ENCODE results near the gene ACADSB. TPM values are rescaled to one million over a fixed set of nuclear protein-coding genes. Genes with fewer than 3 reads are reported as not detected.

Gene ACADSB
- total RNA-seq, 1 experiment from 2014 or later = 25.3 TPM

- CTCF ChIA-PET = no interaction called here
Measured at GRCh38 chr10:123001370-123001769, 7.4 kb upstream of the ACADSB start.

GRCh38 chr10:123004298-123004697, 4.5 kb upstream of the ACADSB start:
- Histone ChIP-seq H3K36me3 (ENCODE audit: control insufficient read depth, insufficient read depth, low read length) (no peaks in the 10 kb centered on the region), H3K9me3 (no peaks in the 10 kb centered on the region), H3K4me1 (peaks cover 5% of the 10 kb centered on the region; the same call in 1 of the 2 replicates), H3K4me3 (ENCODE audit: low read depth, low read length) (no peak overlapping the region), H3K27me3 (replicated peaks; ENCODE audit: control insufficient read depth, insufficient read depth, low read length) (no peaks in the 10 kb centered on the region)
- Mint-ChIP-seq H3K9me3 (ENCODE audit: unreplicated experiment) (no peaks in the 10 kb centered on the region), H3K36me3 (ENCODE audit: insufficient read depth, unreplicated experiment) (peaks cover 8% of the 10 kb centered on the region), H3K4me1 (ENCODE audit: low read depth, unreplicated experiment) (peaks cover 7% of the 10 kb centered on the region), H3K27me3 (ENCODE audit: insufficient read depth, unreplicated experiment) (no peaks in the 10 kb centered on the region), H3K27ac (ENCODE audit: unreplicated experiment) (no peak overlapping the region), H3K4me3 (ENCODE audit: unreplicated experiment) (no peak overlapping the region)
- CTCF ChIA-PET = no interaction called here
- no peak for DNase-seq
- TF ChIP-seq, protein P1, sequence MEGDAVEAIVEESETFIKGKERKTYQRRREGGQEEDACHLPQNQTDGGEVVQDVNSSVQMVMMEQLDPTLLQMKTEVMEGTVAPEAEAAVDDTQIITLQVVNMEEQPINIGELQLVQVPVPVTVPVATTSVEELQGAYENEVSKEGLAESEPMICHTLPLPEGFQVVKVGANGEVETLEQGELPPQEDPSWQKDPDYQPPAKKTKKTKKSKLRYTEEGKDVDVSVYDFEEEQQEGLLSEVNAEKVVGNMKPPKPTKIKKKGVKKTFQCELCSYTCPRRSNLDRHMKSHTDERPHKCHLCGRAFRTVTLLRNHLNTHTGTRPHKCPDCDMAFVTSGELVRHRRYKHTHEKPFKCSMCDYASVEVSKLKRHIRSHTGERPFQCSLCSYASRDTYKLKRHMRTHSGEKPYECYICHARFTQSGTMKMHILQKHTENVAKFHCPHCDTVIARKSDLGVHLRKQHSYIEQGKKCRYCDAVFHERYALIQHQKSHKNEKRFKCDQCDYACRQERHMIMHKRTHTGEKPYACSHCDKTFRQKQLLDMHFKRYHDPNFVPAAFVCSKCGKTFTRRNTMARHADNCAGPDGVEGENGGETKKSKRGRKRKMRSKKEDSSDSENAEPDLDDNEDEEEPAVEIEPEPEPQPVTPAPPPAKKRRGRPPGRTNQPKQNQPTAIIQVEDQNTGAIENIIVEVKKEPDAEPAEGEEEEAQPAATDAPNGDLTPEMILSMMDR (IDR thresholded peaks at IDR 0.05; ENCODE audit: insufficient read depth in 1 of 2, low read depth in 1 of 2, low read length in 1 of 2, severe bottlenecking in 1 of 2, unreplicated experiment in 1 of 2) = no peak
- intact Hi-C loops (cut with micrococcal nuclease; ENCODE audit: unreplicated experiment) = no loop called here
- BruUV-seq (replicated peaks) = no TSS peak
- POLR2A ChIA-PET = no interaction called here

More at GRCh38 chr10:123001370-123001769, 7.4 kb upstream of the ACADSB start:
- no TSS peak for BruUV-seq (replicated peaks)
- POLR2A ChIA-PET = no interaction called here
- Mint-ChIP-seq H3K4me1 (ENCODE audit: low read depth, unreplicated experiment) (peaks cover 7% of the 10 kb centered on the region), H3K27me3 (ENCODE audit: insufficient read depth, unreplicated experiment) (no peaks in the 10 kb centered on the region), H3K27ac (ENCODE audit: unreplicated experiment) (no peak overlapping the region), H3K36me3 (ENCODE audit: insufficient read depth, unreplicated experiment) (no peaks in the 10 kb centered on the region), H3K4me3 (ENCODE audit: unreplicated experiment) (no peak overlapping the region), H3K9me3 (ENCODE audit: unreplicated experiment) (no peaks in the 10 kb centered on the region)
- no peaks in the 10 kb centered on the region for H3K9me3 ChIP-seq
- TF ChIP-seq, protein P1 (IDR thresholded peaks at IDR 0.05; ENCODE audit: insufficient read depth in 1 of 2, low read depth in 1 of 2, low read length in 1 of 2, severe bottlenecking in 1 of 2, unreplicated experiment in 1 of 2) = no peak
- H3K4me3 ChIP-seq (ENCODE audit: low read depth, low read length) = no peak overlapping the region
- no peaks in the 10 kb centered on the region for H3K36me3 ChIP-seq (ENCODE audit: control insufficient read depth, insufficient read depth, low read length)
- intact Hi-C loops (cut with micrococcal nuclease; ENCODE audit: unreplicated experiment) = no loop called here
- no peak for DNase-seq
- H3K27me3 ChIP-seq (replicated peaks; ENCODE audit: control insufficient read depth, insufficient read depth, low read length) = no peaks in the 10 kb centered on the region
- no peaks in the 10 kb centered on the region for H3K4me1 ChIP-seq

GRCh38 chr10:123007558-123008354, 1.1 kb upstream of the ACADSB start:
- no peaks in the 10 kb centered on the region for H3K27me3 ChIP-seq (replicated peaks; ENCODE audit: control insufficient read depth, insufficient read depth, low read length)
- TF ChIP-seq, protein P1 (IDR thresholded peaks at IDR 0.05; ENCODE audit: insufficient read depth in 1 of 2, low read depth in 1 of 2, low read length in 1 of 2, severe bottlenecking in 1 of 2, unreplicated experiment in 1 of 2) = no peak
- H3K4me1 Mint-ChIP-seq (ENCODE audit: low read depth, unreplicated experiment) = peaks cover 7% of the 10 kb centered on the region
- TSS peak; percentile 30 for BruUV-seq (replicated peaks)
- no peaks in the 10 kb centered on the region for H3K9me3 ChIP-seq
- H3K36me3 Mint-ChIP-seq (ENCODE audit: insufficient read depth, unreplicated experiment) = peaks cover 13% of the 10 kb centered on the region
- intact Hi-C loops (cut with micrococcal nuclease; ENCODE audit: unreplicated experiment) = loop anchor here (1.0 to 2.0 kb wide), 3 partner anchors 14 to 53 kb away; partner anchors contain the start of genes C10orf88 and PSTK
- peak overlapping the region; percentile 98 for H3K27ac Mint-ChIP-seq (ENCODE audit: unreplicated experiment)
- peak overlapping the region; percentile 91 for H3K4me3 Mint-ChIP-seq (ENCODE audit: unreplicated experiment)
- ChIA-PET CTCF (interaction anchor here (1.1 kb wide), 1 partner anchor 987 kb away, joined by 3 read pairs; no protein-coding TSS in a partner anchor), POLR2A (interaction anchor here (1.0 to 2.1 kb wide), 2 partner anchors 13 to 28 kb away, joined by 4 to 11 read pairs; partner anchors contain the start of gene PSTK)
- H3K4me3 ChIP-seq (ENCODE audit: low read depth, low read length) = peak overlapping the region; percentile 99
- peaks cover 9% of the 10 kb centered on the region; the same call in 1 of the 2 replicates for H3K4me1 ChIP-seq
- DNase-seq = peak; percentile 44 to 57
- H3K36me3 ChIP-seq (ENCODE audit: control insufficient read depth, insufficient read depth, low read length) = no peaks in the 10 kb centered on the region
- H3K27me3 Mint-ChIP-seq (ENCODE audit: insufficient read depth, unreplicated experiment) = no peaks in the 10 kb centered on the region
- no peaks in the 10 kb centered on the region for H3K9me3 Mint-ChIP-seq (ENCODE audit: unreplicated experiment)
